ENCODE results near the gene NKAPL.
A peak's percentile ranks its signal among the peaks of the same experiment; 100 is the strongest.

NKAPL gene

GRCh38 chr6:28252009-28252975 lies 6.8 kb upstream of the NKAPL start, which contains the start of gene ZKSCAN4:
Gene ZKSCAN4 (minus strand): TSS chr6:28252269. CDS start chr6:28251980, 289 bp downstream.
- Histone ChIP-seq H3K9ac (ENCODE audit: low read length) (peak within 1 kb of the TSS; percentile 43), H3K36me3 (ENCODE audit: control insufficient read depth, insufficient read depth, low read length) (no peaks in the 10 kb centered on the region), H3K27me3 (ENCODE audit: control insufficient read depth, insufficient read depth, low read length) (no peaks in the 10 kb centered on the region), H3K27ac (ENCODE audit: low read depth, low read length) (peak within 1 kb of the TSS; percentile 16), H3K4me3 (ENCODE audit: low read length) (peak within 1 kb of the TSS; percentile 89), H3K4me1 (ENCODE audit: control insufficient read depth, insufficient read depth, low read length) (peaks cover 10% of the 10 kb centered on the region)

GRCh38 chr6:28254121-28254519 lies 5.0 kb upstream of the NKAPL start:
- H3K27me3 ChIP-seq (ENCODE audit: control insufficient read depth, insufficient read depth, low read length), result no peaks in the 10 kb centered on the region
- H3K4me3 ChIP-seq (ENCODE audit: low read length), result no peak overlapping the region
- H3K36me3 ChIP-seq (ENCODE audit: control insufficient read depth, insufficient read depth, low read length), result no peaks in the 10 kb centered on the region
- H3K27ac ChIP-seq (ENCODE audit: low read depth, low read length), result no peak overlapping the region
- peaks cover 10% of the 10 kb centered on the region for H3K4me1 ChIP-seq (ENCODE audit: control insufficient read depth, insufficient read depth, low read length)
- H3K9ac ChIP-seq (ENCODE audit: low read length), result no peak overlapping the region

- Histone ChIP-seq H3K27ac (ENCODE audit: low read depth, low read length) (no peak overlapping the region), H3K4me3 (ENCODE audit: low read length) (no peak overlapping the region), H3K27me3 (ENCODE audit: control insufficient read depth, insufficient read depth, low read length) (no peaks in the 10 kb centered on the region), H3K4me1 (ENCODE audit: control insufficient read depth, insufficient read depth, low read length) (peaks cover 5% of the 10 kb centered on the region), H3K36me3 (ENCODE audit: control insufficient read depth, insufficient read depth, low read length) (no peaks in the 10 kb centered on the region), H3K9ac (ENCODE audit: low read length) (no peak overlapping the region)
Observed at GRCh38 chr6:28257042-28257441, 2.1 kb upstream of the NKAPL start.

- no peak overlapping the region for H3K9ac ChIP-seq (ENCODE audit: low read length)
- no peaks in the 10 kb centered on the region for H3K36me3 ChIP-seq (ENCODE audit: control insufficient read depth, insufficient read depth, low read length)
- no peak overlapping the region for H3K27ac ChIP-seq (ENCODE audit: low read depth, low read length)
- no peak overlapping the region for H3K4me3 ChIP-seq (ENCODE audit: low read length)
- peaks cover 13% of the 10 kb centered on the region for H3K4me1 ChIP-seq (ENCODE audit: control insufficient read depth, insufficient read depth, low read length)
- H3K27me3 ChIP-seq (ENCODE audit: control insufficient read depth, insufficient read depth, low read length), result no peaks in the 10 kb centered on the region
Observed at GRCh38 chr6:28263922-28264321, 4.8 kb downstream of the NKAPL start.

GRCh38 chr6:28264834-28265401 lies 5.8 kb downstream of the NKAPL start:
- Histone ChIP-seq H3K27ac (ENCODE audit: low read depth, low read length) (no peak overlapping the region), H3K9ac (ENCODE audit: low read length) (no peak overlapping the region), H3K36me3 (ENCODE audit: control insufficient read depth, insufficient read depth, low read length) (no peaks in the 10 kb centered on the region), H3K4me3 (ENCODE audit: low read length) (no peak overlapping the region), H3K27me3 (ENCODE audit: control insufficient read depth, insufficient read depth, low read length) (no peaks in the 10 kb centered on the region), H3K4me1 (ENCODE audit: control insufficient read depth, insufficient read depth, low read length) (peaks cover 11% of the 10 kb centered on the region)

- no peaks in the 10 kb centered on the region for H3K27me3 ChIP-seq (ENCODE audit: control insufficient read depth, insufficient read depth, low read length)
- peaks cover 11% of the 10 kb centered on the region for H3K4me1 ChIP-seq (ENCODE audit: control insufficient read depth, insufficient read depth, low read length)
- H3K36me3 ChIP-seq (ENCODE audit: control insufficient read depth, insufficient read depth, low read length), result no peaks in the 10 kb centered on the region
- H3K9ac ChIP-seq (ENCODE audit: low read length), result peak overlapping the region; percentile 47
- H3K27ac ChIP-seq (ENCODE audit: low read depth, low read length), result peak overlapping the region; percentile 93
- H3K4me3 ChIP-seq (ENCODE audit: low read length), result peak overlapping the region; percentile 95
Observed at GRCh38 chr6:28266563-28266961, 7.5 kb downstream of the NKAPL start.

GRCh38 chr6:28266962-28267694 lies 8.0 kb downstream of the NKAPL start, which contains the start of gene ZSCAN26:
Gene ZSCAN26 (plus strand): TSS chr6:28267143. CDS start chr6:28271920, 4,777 bp downstream.
- H3K4me1 ChIP-seq (ENCODE audit: control insufficient read depth, insufficient read depth, low read length), result peaks cover 11% of the 10 kb centered on the region
- peaks cover 1% of the 10 kb centered on the region for H3K36me3 ChIP-seq (ENCODE audit: control insufficient read depth, insufficient read depth, low read length)
- peak within 1 kb of the TSS; percentile 93 for H3K27ac ChIP-seq (ENCODE audit: low read depth, low read length)
- H3K9ac ChIP-seq (ENCODE audit: low read length), result peak within 1 kb of the TSS; percentile 47
- H3K27me3 ChIP-seq (ENCODE audit: control insufficient read depth, insufficient read depth, low read length), result no peaks in the 10 kb centered on the region
- H3K4me3 ChIP-seq (ENCODE audit: low read length), result peak within 1 kb of the TSS; percentile 95

GRCh38 chr6:28267695-28268059 lies 8.6 kb downstream of the NKAPL start:
- peaks cover 7% of the 10 kb centered on the region for H3K36me3 ChIP-seq (ENCODE audit: control insufficient read depth, insufficient read depth, low read length)
- peak overlapping the region; percentile 47 for H3K9ac ChIP-seq (ENCODE audit: low read length)
- H3K4me3 ChIP-seq (ENCODE audit: low read length), result peak overlapping the region; percentile 95
- H3K27ac ChIP-seq (ENCODE audit: low read depth, low read length), result peak overlapping the region; percentile 93
- peaks cover 11% of the 10 kb centered on the region for H3K4me1 ChIP-seq (ENCODE audit: control insufficient read depth, insufficient read depth, low read length)
- H3K27me3 ChIP-seq (ENCODE audit: control insufficient read depth, insufficient read depth, low read length), result no peaks in the 10 kb centered on the region

GRCh38 chr6:28269492-28269891 lies 10.4 kb downstream of the NKAPL start:
- Histone ChIP-seq H3K36me3 (ENCODE audit: control insufficient read depth, insufficient read depth, low read length) (peaks cover 18% of the 10 kb centered on the region), H3K9ac (ENCODE audit: low read length) (no peak overlapping the region), H3K27ac (ENCODE audit: low read depth, low read length) (no peak overlapping the region), H3K4me3 (ENCODE audit: low read length) (no peak overlapping the region), H3K27me3 (ENCODE audit: control insufficient read depth, insufficient read depth, low read length) (no peaks in the 10 kb centered on the region), H3K4me1 (ENCODE audit: control insufficient read depth, insufficient read depth, low read length) (peaks cover 11% of the 10 kb centered on the region)

GRCh38 chr6:28274888-28275287 lies 15.8 kb downstream of the NKAPL start:
- H3K27ac ChIP-seq (ENCODE audit: low read depth, low read length), result no peak overlapping the region
- no peak overlapping the region for H3K4me3 ChIP-seq (ENCODE audit: low read length)
- H3K36me3 ChIP-seq (ENCODE audit: control insufficient read depth, insufficient read depth, low read length), result peaks cover 27% of the 10 kb centered on the region
- H3K27me3 ChIP-seq (ENCODE audit: control insufficient read depth, insufficient read depth, low read length), result no peaks in the 10 kb centered on the region
- no peaks in the 10 kb centered on the region for H3K4me1 ChIP-seq (ENCODE audit: control insufficient read depth, insufficient read depth, low read length)
- H3K9ac ChIP-seq (ENCODE audit: low read length), result no peak overlapping the region

GRCh38 chr6:28277746-28278145 lies 18.6 kb downstream of the NKAPL start:
- Histone ChIP-seq H3K9ac (ENCODE audit: low read length) (no peak overlapping the region), H3K36me3 (ENCODE audit: control insufficient read depth, insufficient read depth, low read length) (peaks cover 19% of the 10 kb centered on the region), H3K27ac (ENCODE audit: low read depth, low read length) (no peak overlapping the region), H3K4me1 (ENCODE audit: control insufficient read depth, insufficient read depth, low read length) (peaks cover 3% of the 10 kb centered on the region), H3K4me3 (ENCODE audit: low read length) (no peak overlapping the region), H3K27me3 (ENCODE audit: control insufficient read depth, insufficient read depth, low read length) (no peaks in the 10 kb centered on the region)

- Histone ChIP-seq H3K27ac (ENCODE audit: low read depth, low read length) (peak overlapping the region; percentile 52), H3K4me1 (ENCODE audit: control insufficient read depth, insufficient read depth, low read length) (peaks cover 3% of the 10 kb centered on the region), H3K36me3 (ENCODE audit: control insufficient read depth, insufficient read depth, low read length) (peaks cover 5% of the 10 kb centered on the region), H3K27me3 (ENCODE audit: control insufficient read depth, insufficient read depth, low read length) (no peaks in the 10 kb centered on the region), H3K9ac (ENCODE audit: low read length) (no peak overlapping the region), H3K4me3 (ENCODE audit: low read length) (peak overlapping the region; percentile 79)
Observed at GRCh38 chr6:28280595-28281287, 21.6 kb downstream of the NKAPL start.

Data from rectal smooth muscle tissue (tissue), 1 donor.